ENCODE results near the gene CEP76.
"Not testable (repeated sequence)": the region's sequence is repeated elsewhere in the genome, so short reads cannot be mapped to it uniquely, and the experiment has no call there.

Gene CEP76

GRCh38 chr18:12701161-12701560, 1.4 kb downstream of the CEP76 start:
- DNase-seq = no peak

GRCh38 chr18:12699747-12700146, 2.8 kb downstream of the CEP76 start:
- DNase-seq = no peak

- no peak for DNase-seq
Observed at GRCh38 chr18:12694032-12694431, 8.5 kb downstream of the CEP76 start.

- no peak for DNase-seq
Observed at GRCh38 chr18:12692206-12692605, 10.3 kb downstream of the CEP76 start.

DNA sequence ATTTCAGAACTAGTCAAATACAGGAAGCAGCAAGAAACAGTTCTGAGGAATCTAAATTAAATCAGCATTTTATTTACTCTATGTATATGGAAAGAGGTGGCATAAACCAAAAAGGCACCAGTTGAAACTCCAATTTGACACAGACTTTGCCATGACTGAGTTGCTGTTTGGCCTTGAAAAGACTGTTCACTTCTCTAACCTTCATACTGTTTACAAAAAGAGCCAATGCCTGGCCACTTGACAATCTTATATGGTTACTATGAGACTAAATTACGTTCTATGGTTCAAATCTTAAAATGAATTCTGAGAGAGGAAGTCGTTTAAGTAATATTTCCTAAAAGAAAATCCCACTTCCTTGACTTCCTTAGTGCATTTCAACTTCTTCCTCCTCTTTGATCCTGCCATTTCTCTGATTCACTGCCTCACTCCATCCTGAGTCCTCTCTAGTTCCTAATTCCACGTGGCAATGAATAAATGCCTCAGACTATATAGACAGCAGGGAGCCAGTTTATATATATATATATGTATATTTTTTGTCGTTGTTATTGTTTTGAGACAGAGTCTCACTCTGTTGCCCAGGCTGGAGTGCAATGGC, 13.2 kb downstream of the CEP76 start:
- no peak for DNase-seq

- no peak for DNase-seq
Observed at GRCh38 chr18:12686100-12686499, 16.4 kb downstream of the CEP76 start.

GRCh38 chr18:12679183-12679786, 23.2 kb downstream of the CEP76 start:
- no peak for DNase-seq

- no peak for DNase-seq
Observed at GRCh38 chr18:12668041-12668440, 34.5 kb downstream of the CEP76 start.

DNA sequence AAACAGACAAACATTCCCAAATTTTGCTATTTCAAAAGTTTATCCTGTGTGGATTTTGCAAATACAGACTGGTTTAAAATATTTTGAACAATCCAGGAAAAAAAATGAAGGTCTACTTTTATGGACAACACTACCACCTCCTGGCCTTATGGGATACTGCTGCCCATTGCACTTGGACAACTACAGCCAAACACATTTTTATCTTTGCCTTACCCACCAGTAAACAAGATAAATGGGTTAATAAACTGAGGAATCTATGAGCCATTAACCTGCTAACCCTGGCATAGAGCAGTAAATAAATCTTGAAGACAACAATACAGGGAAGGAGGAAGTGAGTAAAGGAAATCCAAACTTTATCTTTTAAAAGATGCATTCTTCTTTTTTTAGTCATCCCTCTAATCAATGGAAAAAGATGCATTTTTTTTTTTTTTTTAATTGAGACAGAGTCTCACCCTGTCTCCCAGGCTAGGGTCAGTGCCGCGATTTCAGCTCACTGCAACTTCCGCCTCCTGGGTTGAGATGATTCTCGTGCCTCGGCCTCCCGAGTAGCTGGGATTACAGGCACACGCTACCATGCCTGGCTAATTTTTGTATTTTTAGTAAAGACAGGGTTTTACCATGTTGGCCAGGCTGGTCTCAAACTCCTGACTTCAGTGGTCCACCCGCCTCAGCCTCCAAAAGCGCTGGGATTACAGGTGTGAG, 42.5 kb downstream of the CEP76 start:
- no peak for DNase-seq

DNA sequence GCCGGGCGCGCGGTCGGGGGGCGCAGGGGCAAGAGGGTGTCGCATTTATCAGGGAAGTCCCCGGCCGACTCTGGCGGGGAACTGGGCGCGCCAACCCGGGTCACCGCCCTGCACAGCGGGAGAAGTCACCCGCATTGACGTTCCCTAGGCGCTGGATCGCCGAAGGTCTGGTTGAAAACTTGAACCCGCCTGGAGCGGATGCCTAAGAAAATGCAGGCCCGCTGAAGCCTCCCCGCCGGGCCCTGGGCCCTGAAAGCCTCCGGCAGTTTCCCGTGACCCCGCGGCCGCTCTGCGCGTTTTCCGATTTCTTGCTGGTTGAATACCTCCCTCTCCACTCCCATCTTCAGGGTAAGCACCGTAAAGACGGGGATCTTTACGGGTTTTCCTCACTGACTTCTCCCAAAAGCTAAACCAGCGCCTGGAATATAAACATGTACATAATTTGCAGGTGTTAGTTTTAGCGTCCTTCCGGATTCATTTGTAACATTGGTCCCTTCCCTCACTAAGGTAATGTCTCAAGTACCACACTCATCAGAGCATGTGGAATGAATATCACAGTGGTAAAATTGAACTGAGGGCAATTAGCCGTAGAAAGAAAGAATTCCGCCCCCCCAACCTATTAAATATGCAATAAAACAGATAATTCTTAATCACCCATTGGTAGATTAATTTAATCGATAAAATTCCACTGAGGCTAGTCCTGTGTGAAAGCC, 43.9 kb downstream of the CEP76 start:
- no peak for DNase-seq

GRCh38 chr18:12657684-12658425, 44.7 kb downstream of the CEP76 start, which contains the start of gene SPIRE1:
SPIRE1 (minus strand) TSS chr18:12658107; CDS start chr18:12657866, 241 bp downstream.
- DNase-seq = peak; percentile 26

DNA sequence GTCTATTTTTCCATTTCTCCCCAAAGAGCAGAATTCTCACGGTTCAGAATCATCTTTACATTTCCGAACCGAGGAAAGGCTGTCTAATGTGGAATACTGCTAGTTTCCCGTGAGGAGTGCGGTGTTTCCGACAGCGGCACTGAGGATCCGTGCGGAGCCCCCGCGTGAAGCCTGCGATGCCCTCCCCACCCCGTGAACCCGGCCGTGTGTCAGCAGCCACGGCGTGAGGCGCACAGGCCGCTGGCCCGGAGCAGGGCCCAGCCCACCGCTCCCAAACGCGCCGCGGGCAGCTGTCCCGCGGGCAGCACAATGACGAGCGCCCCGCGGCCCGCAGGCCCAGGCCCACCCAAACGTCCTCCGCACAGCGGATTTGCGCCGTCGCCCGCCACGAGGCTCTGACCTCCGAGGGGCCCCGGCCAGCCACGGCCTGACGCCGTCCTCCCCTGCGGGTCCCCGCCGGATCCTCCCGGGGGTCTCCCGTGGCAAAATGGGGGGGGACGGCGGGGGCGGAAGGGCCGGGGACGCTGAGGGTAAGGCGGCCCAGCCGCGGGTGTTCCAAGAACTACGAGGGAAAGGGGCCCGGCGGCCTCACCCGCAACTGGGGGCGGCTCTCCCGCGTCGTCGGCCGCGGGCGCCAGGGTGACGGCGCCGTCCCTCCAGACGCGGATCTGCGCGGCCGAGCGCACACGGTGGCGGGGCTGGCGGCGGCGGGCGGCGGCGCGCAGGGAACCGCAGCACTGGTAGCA, 45.4 kb downstream of the CEP76 start:
- no peak for DNase-seq

GRCh38 chr18:12656605-12656937, 46.0 kb downstream of the CEP76 start:
- no peak for DNase-seq

GRCh38 chr18:12654971-12655370, 47.6 kb downstream of the CEP76 start:
- no peak for DNase-seq

- no peak for DNase-seq
Observed at GRCh38 chr18:12652861-12653401, 49.6 kb downstream of the CEP76 start.

DNA sequence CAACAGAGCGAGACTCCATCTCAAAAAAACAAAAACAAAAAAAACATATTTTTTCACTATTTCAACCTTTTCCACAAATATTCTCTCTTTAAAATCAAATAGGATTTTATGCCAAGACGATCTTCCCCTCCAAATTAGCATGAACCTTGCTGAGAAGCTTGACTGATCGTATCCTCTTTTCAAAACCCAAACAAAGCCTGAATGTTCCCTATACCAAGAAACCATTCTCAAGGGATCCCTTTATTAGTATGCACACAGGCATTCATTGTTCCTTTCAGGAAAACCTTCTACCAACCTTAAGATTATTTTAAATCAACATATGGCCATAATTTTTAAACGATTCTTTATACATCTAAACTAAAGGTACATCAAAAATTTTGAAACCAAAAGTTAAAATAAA, 50.9 kb downstream of the CEP76 start:
- no peak for DNase-seq

GRCh38 chr18:12647773-12648172, 54.8 kb downstream of the CEP76 start:
- DNase-seq = no peak

- DNase-seq = no peak
Observed at GRCh38 chr18:12645751-12646203, 56.7 kb downstream of the CEP76 start.

DNA sequence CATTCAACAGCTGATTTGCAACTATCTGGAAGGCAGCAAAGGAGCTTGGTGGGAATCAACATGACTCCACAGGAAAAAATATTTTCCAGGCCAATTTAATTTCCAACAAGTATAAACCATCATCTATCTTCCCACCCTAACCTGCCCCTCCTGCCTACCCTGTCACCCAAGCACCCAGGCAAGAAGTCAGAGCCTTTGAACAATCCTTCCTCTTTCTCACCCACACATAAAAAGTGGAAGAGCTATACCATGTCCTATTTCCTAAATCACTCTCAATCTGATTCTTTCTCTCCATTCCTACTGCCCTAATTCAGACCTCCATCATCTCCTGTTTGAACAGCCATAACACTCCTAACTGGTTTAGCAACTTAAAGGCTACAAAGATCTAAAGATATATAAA, 57.3 kb downstream of the CEP76 start:
- no peak for DNase-seq

DNA sequence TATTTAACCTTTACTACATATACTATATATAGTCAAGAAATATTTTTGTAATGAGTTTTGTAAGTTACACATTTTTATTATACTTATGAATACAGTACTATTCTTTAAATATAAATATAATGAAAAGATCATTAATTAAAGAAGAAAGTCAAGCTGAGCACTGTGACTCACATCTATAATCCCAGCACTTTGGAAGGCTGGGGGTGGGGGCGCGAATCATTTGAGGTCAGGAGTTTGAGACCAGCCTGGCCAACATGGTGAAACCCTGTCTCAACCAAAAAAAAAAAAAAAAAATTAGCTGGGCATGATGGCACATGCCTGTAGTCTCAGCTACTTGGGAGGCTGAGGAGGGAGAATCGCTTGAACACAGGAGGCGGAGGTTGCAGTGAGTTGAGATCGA, 58.8 kb downstream of the CEP76 start:
- not testable (repeated sequence) for DNase-seq

DNA sequence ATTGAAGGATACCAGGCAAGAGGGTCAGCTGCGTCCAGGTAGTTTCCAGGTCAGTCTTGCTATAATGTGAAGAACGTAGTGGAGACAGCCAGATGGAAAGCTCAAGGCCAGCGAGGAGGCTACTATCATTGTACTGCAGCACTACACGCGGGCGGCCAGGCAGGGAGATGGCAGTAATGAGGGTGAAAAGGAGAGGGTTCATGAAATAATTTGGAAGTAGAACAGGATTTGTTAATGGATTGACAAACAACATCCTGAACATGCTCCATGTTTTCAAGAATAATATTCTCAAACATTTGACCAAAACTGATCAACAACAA, 61.7 kb downstream of the CEP76 start:
- no peak for DNase-seq

Measured in activated effector memory CD4-positive, alpha-beta T cell treated with Interleukin-2 at 50 U/mL for 16 hours (primary cell).